ENCODE results near the gene KRTAP3-2. TPM values are rescaled to one million over a fixed set of nuclear protein-coding genes. Genes with fewer than 3 reads are reported as not detected.

Gene KRTAP3-2
- polyA plus RNA-seq, 3 donors, result not detected

- Mint-ChIP-seq H3K27ac (no peak overlapping the region), H3K4me1 (no peaks in the 10 kb centered on the region), H3K36me3 (no peaks in the 10 kb centered on the region), H3K9me3 (peaks cover 0 to 2% (median 0%) of the 10 kb centered on the region in 7 donors), H3K27me3 (ENCODE audit: low read depth in 3 of 3) (peaks cover 15 to 18% (median 18%) of the 10 kb centered on the region in 3 donors), H3K4me3 (no peak overlapping the region)
- no peak overlapping the region for H3K4me3 ChIP-seq (replicated peaks in 1 of 3; ENCODE audit: low read depth in 2 of 3, low read length in 3 of 3)
- no peak overlapping the region for H2AFZ ChIP-seq (ENCODE audit: insufficient read depth, low read depth, low read length, poor library complexity, severe bottlenecking)
- intact Hi-C loops (cut with micrococcal nuclease), result no loop called here
- WGBS (ENCODE audit: insufficient coverage), result 78% methylated on average over 1 of the region's 4 CpGs
- no peaks in the 10 kb centered on the region for H4K20me1 ChIP-seq (ENCODE audit: insufficient read depth, low read length)
- no peaks in the 10 kb centered on the region for H3K9me3 ChIP-seq (replicated peaks in 1 of 2; ENCODE audit: control insufficient read depth in 1 of 2, insufficient read depth in 1 of 2, low read length in 2 of 2)
- DNase-seq, result no peak
- peaks cover 3% of the 10 kb centered on the region in 2 donors for H3K27me3 ChIP-seq (ENCODE audit: control insufficient read depth in 2 of 2, insufficient read depth in 2 of 2, low read length in 2 of 2)
- H3K27ac ChIP-seq (ENCODE audit: low read depth in 1 of 2, low read length in 2 of 2), result no peak overlapping the region
- H3K79me2 ChIP-seq (ENCODE audit: insufficient read depth, low read length), result no peaks in the 10 kb centered on the region
- H3K4me1 ChIP-seq (ENCODE audit: control insufficient read depth in 1 of 2, insufficient read depth in 2 of 2, low read length in 2 of 2), result no peaks in the 10 kb centered on the region
- TF ChIP-seq, protein P1, sequence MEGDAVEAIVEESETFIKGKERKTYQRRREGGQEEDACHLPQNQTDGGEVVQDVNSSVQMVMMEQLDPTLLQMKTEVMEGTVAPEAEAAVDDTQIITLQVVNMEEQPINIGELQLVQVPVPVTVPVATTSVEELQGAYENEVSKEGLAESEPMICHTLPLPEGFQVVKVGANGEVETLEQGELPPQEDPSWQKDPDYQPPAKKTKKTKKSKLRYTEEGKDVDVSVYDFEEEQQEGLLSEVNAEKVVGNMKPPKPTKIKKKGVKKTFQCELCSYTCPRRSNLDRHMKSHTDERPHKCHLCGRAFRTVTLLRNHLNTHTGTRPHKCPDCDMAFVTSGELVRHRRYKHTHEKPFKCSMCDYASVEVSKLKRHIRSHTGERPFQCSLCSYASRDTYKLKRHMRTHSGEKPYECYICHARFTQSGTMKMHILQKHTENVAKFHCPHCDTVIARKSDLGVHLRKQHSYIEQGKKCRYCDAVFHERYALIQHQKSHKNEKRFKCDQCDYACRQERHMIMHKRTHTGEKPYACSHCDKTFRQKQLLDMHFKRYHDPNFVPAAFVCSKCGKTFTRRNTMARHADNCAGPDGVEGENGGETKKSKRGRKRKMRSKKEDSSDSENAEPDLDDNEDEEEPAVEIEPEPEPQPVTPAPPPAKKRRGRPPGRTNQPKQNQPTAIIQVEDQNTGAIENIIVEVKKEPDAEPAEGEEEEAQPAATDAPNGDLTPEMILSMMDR (IDR thresholded peaks at IDR 0.05), result no peak
- H3K4me2 ChIP-seq (replicated peaks; ENCODE audit: extremely low read depth, low read length, poor library complexity, severe bottlenecking), result no peak overlapping the region
- no peaks in the 10 kb centered on the region for H3K36me3 ChIP-seq (replicated peaks in 1 of 2; ENCODE audit: control insufficient read depth in 1 of 2, insufficient read depth in 2 of 2, low read length in 2 of 2)
- H3K9ac ChIP-seq (ENCODE audit: insufficient read depth, low read length, poor library complexity, severe bottlenecking), result no peak overlapping the region
Measured at GRCh38 chr17:40996829-40997228, 2.9 kb downstream of the KRTAP3-2 start.

- no peak overlapping the region for H3K4me2 ChIP-seq (replicated peaks; ENCODE audit: extremely low read depth, low read length, poor library complexity, severe bottlenecking)
- no peaks in the 10 kb centered on the region for H3K4me1 Mint-ChIP-seq
- no peaks in the 10 kb centered on the region for H3K4me1 ChIP-seq (ENCODE audit: control insufficient read depth in 1 of 2, insufficient read depth in 2 of 2, low read length in 2 of 2)
- TF ChIP-seq, protein P1 (IDR thresholded peaks at IDR 0.05), result no peak
- intact Hi-C loops (cut with micrococcal nuclease), result no loop called here
- no peak for DNase-seq
- no peaks in the 10 kb centered on the region for H3K79me2 ChIP-seq (ENCODE audit: insufficient read depth, low read length)
- H3K9me3 ChIP-seq (replicated peaks in 1 of 2; ENCODE audit: control insufficient read depth in 1 of 2, insufficient read depth in 1 of 2, low read length in 2 of 2), result no peaks in the 10 kb centered on the region
- H3K27ac Mint-ChIP-seq, result no peak overlapping the region
- no peaks in the 10 kb centered on the region for H4K20me1 ChIP-seq (ENCODE audit: insufficient read depth, low read length)
- no peak overlapping the region for H3K27ac ChIP-seq (ENCODE audit: low read depth in 1 of 2, low read length in 2 of 2)
- peaks cover 0 to 2% (median 0%) of the 10 kb centered on the region in 7 donors for H3K9me3 Mint-ChIP-seq
- peaks cover 13 to 18% (median 15%) of the 10 kb centered on the region in 3 donors for H3K27me3 Mint-ChIP-seq (ENCODE audit: low read depth in 3 of 3)
- H3K9ac ChIP-seq (ENCODE audit: insufficient read depth, low read length, poor library complexity, severe bottlenecking), result no peak overlapping the region
- no CpG with 5 or more reads among the region's 1 CpG for WGBS (ENCODE audit: insufficient coverage)
- no peak overlapping the region for H2AFZ ChIP-seq (ENCODE audit: insufficient read depth, low read depth, low read length, poor library complexity, severe bottlenecking)
- peaks cover 3% of the 10 kb centered on the region in 2 donors for H3K27me3 ChIP-seq (ENCODE audit: control insufficient read depth in 2 of 2, insufficient read depth in 2 of 2, low read length in 2 of 2)
- no peak overlapping the region for H3K4me3 ChIP-seq (replicated peaks in 1 of 3; ENCODE audit: low read depth in 2 of 3, low read length in 3 of 3)
- no peaks in the 10 kb centered on the region for H3K36me3 Mint-ChIP-seq
- H3K4me3 Mint-ChIP-seq, result no peak overlapping the region
- no peaks in the 10 kb centered on the region for H3K36me3 ChIP-seq (replicated peaks in 1 of 2; ENCODE audit: control insufficient read depth in 1 of 2, insufficient read depth in 2 of 2, low read length in 2 of 2)
Measured at GRCh38 chr17:40995116-40995515, 4.6 kb downstream of the KRTAP3-2 start.
